ENCODE data around the gene TGFBR2. TPM values are rescaled to one million over a fixed set of nuclear protein-coding genes. Genes with fewer than 3 reads are reported as not detected.

TGFBR2 gene
- total RNA-seq, 1 donor from 2014 or later: 14.6 TPM

GRCh38 chr3:30720586-30721313 lies 114.3 kb downstream of the TGFBR2 start:
- no peak for ATAC-seq

- ATAC-seq: no peak
Observed at GRCh38 chr3:30721314-30721634, 114.9 kb downstream of the TGFBR2 start.

- ATAC-seq: no peak
Observed at GRCh38 chr3:30723211-30723610, 116.8 kb downstream of the TGFBR2 start.

DNA sequence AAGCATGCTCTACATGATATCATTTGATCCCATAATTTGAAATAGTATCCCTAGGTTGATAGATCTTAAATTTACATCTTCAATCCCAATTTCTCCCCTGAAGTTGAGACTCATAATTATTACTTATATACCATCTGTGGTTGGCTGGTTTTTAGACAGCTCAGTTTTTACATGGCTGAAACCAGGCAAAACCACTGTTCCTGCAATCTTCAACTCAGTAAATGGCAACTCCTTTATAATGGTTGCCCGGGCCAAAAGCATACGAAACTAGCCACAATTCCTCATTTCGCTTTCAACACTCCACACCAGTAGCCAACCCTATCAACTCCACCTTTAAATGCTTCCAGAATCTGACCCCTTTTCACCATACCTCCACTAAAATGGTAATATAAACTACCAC lies 118.5 kb downstream of the TGFBR2 start:
- no peak for ATAC-seq

- ATAC-seq: no peak
Observed at GRCh38 chr3:30728143-30728542, 121.7 kb downstream of the TGFBR2 start.

- ATAC-seq: no peak
Observed at GRCh38 chr3:30729512-30729911, 123.1 kb downstream of the TGFBR2 start.

DNA sequence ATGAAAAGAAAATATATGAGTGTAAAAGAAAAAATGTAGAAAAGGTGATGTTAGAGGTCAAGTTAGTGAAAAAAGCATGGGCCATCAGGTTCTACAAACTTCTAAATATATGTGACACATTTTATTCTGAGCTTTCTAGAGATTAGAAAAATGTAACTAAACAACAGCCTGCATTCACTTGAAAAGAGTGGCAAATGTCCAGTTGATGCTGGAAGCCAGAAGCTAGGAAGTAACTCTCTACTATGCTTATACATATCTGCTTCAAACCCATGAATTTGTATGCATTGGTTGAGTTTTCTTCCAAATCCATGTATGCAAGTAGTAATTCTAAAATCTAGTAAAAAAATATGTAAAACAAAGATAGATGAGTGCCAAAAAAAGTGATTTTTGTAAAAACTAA lies 123.5 kb downstream of the TGFBR2 start:
- no peak for ATAC-seq

DNA sequence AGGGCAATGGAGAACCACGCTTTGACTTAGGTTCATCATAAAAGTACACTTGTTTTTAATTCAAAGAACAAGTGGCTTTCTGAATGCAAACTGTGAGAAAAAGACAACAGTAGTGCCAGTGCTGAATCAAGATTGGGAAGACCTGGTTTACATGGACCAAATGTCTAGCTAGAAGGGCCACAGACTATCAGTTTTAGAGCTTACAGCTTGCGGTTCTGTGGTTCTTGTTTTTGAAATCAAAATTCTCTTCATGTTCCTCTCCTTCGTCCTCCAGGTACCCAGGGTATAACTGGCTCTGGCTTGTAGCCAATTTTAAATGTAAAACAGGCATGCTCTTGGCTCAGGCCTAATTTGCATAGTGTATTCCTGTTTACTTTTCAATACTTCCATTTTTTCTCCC lies 124.6 kb downstream of the TGFBR2 start:
- no peak for ATAC-seq

DNA sequence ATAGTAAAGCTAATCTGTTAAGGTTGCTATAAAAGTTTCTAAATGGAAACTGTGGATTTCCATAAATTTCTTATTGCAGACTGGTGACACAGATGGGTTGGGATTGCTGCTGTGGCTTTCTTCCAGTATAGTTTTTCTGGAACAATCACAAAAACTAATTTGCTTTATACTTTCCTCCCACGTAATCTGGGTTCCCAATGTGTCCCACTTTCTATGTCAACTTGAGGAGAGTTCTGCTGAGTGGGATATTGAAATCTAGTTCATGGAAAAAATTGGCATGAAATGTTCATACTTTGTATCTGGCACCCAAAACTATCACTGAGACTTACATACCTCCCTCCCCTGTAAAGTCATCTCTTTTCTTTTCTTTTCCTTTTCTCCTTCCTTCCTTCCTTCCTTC lies 126.8 kb downstream of the TGFBR2 start:
- ATAC-seq: no peak

DNA sequence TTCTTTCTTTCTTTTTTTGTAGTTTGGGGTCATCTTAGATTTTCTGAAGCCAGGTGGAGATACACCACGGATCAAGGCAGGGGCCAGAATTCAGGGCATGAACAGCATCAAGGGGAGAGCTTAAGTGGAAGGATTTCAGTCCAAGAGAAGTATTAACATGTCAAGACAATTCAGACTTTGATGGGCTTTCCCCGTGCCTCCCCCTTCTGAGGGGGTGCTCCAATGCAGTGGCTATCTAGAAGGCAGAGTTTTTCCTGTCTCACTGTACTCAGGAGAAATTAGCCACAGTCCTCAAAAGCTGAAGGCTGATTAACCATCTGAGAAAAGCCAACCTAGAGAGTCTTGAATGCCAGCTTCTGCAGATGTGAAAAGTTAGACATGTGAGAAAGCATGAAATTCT lies 127.3 kb downstream of the TGFBR2 start:
- ATAC-seq: no peak

- no peak for ATAC-seq
Observed at GRCh38 chr3:30737743-30738499, 131.5 kb downstream of the TGFBR2 start.

- ATAC-seq: no peak
Observed at GRCh38 chr3:30738605-30739004, 132.2 kb downstream of the TGFBR2 start.

DNA sequence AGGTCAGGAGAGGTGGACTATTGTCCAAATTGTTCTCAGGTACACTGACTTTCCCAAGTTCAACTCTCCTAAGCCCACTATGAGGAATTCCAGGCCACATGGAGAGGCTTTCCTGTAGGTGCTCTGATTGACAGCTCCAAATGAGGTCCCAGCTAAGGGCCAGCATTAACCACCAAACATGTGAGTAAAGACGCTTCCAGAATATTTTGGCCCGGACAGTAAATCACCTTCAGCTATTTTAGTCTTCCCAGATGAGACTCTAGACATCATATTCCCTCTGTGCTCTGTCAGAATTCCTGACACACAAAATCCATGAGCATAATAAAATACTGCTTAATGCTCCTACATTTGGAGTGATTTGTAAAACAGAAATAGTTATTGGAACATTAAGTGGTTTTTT lies 135.5 kb downstream of the TGFBR2 start:
- no peak for ATAC-seq

GRCh38 chr3:30742796-30743619 lies 136.6 kb downstream of the TGFBR2 start:
- no peak for ATAC-seq

Measured in esophagus mucosa (tissue), 1 donor.